Suprapubic skin (tissue), 4 donors: ENCODE measurements around the gene IKZF2. TPM values are rescaled to one million over a fixed set of nuclear protein-coding genes. Genes with fewer than 3 reads are reported as not detected.

Experiments used
- DNase-seq, 2 donors: peaks; one replicate each; pipeline ENCODE4 v3.0.0-alpha.2; 2019; ENCODE audit warnings: low spot score in 2 of 2
- H3K27ac ChIP-seq: fragments of 200-600 bp; sonication (generic); one replicate; pipeline ENCODE4 v1.5.1; 2019
- H3K27me3 ChIP-seq: fragments of 200-600 bp; sonication (generic); one replicate; pipeline ENCODE4 v1.5.1; 2019
- H3K36me3 ChIP-seq: fragments of 200-600 bp; sonication (generic); one replicate; pipeline ENCODE4 v1.5.1; 2019
- H3K4me1 ChIP-seq: fragments of 200-600 bp; sonication (generic); one replicate; pipeline ENCODE4 v1.5.1; 2019
- H3K4me3 ChIP-seq: fragments of 200-600 bp; sonication (generic); one replicate; pipeline ENCODE4 v1.5.1; 2019; ENCODE audit warnings: mild to moderate bottlenecking
- H3K9me3 ChIP-seq: fragments of 200-600 bp; sonication (generic); one replicate; pipeline ENCODE4 v1.5.1; 2019
- EP300 ChIP-seq: sonication (generic); formaldehyde crosslinking; IDR thresholded peaks from one replicate; pipeline ENCODE4 v1.6.1; 2017; ENCODE audit warnings: antibody characterized with exemption
- POLR2A ChIP-seq, 2 donors: fragments of 450-650 bp; IDR thresholded peaks; one replicate each; pipeline ENCODE4 v1.6.1; 2017; ENCODE audit warnings: antibody characterized with exemption in 2 of 2, mild to moderate bottlenecking in 2 of 2, moderate library complexity in 2 of 2
- POLR2AphosphoS5 ChIP-seq, 3 donors: sonication (generic); formaldehyde crosslinking; IDR thresholded peaks; one replicate each; pipeline ENCODE4 v1.6.1; 2017; ENCODE audit warnings: antibody characterized with exemption in 3 of 3
- WGBS: methylation state at CpG from one replicate; pipeline ENCODE4 v1.1.5; 2018; 5-methylcytosine and 5-hydroxymethylcytosine counted together
- total RNA-seq, 4 donors: library from RNA; depleted of rRNA; stranded (reverse); fragments of >200 nt; gene quantifications; one replicate each; pipeline ENCODE4 v1.1.0, GENCODE V29; 2016
- TF ChIP-seq, protein P1 (sequence below), 2 donors: fragments of 200-600 bp in 1 of 2; fragments of 450-650 bp in 1 of 2; sonication (generic) in 1 of 2; IDR thresholded peaks; one replicate each; pipeline ENCODE4 v1.5.1; 2016 to 2019; ENCODE audit warnings: antibody characterized with exemption in 2 of 2, mild to moderate bottlenecking in 1 of 2, moderate library complexity in 1 of 2

IKZF2 gene
- total RNA-seq, 4 donors from 2014 or later: 38.3 to 95.3 (median 66.5) TPM

DNA sequence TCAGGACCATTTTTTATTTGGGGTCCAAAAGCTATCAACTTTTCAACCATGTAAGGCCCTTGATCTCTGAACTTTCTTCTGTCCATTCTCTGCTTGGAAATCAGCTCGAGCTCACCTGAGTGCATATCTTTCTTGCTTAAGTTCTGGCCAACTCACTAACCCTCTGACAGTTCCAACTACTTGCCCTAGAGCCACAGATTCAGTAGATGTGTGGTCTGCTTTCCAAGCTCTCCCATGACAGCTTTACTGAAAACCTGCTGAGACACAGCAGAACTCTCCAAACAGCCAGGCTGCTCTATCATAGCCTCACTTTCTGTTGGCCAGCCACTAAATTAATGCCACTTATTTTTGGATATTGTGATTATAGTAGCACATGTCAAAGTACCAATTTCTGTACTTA lies 21.2 kb upstream of the IKZF2 start:
- H3K27me3 ChIP-seq: no peaks in the 10 kb centered on the region
- H3K27ac ChIP-seq: no peak overlapping the region
- no peak for TF ChIP-seq EP300
- no peak for TF ChIP-seq POLR2A (IDR thresholded peaks at IDR 0.05)
- TF ChIP-seq POLR2AphosphoS5 (IDR thresholded peaks at IDR 0.05): no peak
- TF ChIP-seq, protein P1, sequence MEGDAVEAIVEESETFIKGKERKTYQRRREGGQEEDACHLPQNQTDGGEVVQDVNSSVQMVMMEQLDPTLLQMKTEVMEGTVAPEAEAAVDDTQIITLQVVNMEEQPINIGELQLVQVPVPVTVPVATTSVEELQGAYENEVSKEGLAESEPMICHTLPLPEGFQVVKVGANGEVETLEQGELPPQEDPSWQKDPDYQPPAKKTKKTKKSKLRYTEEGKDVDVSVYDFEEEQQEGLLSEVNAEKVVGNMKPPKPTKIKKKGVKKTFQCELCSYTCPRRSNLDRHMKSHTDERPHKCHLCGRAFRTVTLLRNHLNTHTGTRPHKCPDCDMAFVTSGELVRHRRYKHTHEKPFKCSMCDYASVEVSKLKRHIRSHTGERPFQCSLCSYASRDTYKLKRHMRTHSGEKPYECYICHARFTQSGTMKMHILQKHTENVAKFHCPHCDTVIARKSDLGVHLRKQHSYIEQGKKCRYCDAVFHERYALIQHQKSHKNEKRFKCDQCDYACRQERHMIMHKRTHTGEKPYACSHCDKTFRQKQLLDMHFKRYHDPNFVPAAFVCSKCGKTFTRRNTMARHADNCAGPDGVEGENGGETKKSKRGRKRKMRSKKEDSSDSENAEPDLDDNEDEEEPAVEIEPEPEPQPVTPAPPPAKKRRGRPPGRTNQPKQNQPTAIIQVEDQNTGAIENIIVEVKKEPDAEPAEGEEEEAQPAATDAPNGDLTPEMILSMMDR (IDR thresholded peaks at IDR 0.05): no peak
- WGBS: 45% methylated on average over 1 of the region's 1 CpG
- H3K9me3 ChIP-seq: no peaks in the 10 kb centered on the region
- no peak overlapping the region for H3K4me3 ChIP-seq
- H3K4me1 ChIP-seq: no peaks in the 10 kb centered on the region
- no peaks in the 10 kb centered on the region for H3K36me3 ChIP-seq
- no peak for DNase-seq

DNA sequence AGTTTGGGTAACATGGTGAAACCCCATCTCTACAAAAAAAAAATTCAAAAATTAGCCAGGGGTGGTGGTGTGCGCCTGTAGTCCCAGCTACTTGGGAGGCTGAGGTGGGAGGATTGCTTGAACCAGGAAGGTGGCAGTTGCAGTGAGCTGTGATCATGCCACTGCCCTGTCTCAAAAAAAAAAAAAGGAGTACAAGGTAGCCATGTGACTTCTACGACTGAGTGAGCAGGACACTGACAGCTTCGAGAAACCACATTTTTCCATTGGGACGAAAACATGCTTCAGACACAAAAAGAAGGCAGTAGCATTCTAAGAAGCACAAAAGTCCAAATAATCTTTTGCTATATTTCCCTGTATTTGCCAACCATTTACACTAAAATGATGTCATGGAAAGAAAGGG lies 19.7 kb upstream of the IKZF2 start:
- no peak for DNase-seq
- Histone ChIP-seq H3K36me3 (no peaks in the 10 kb centered on the region), H3K27me3 (no peaks in the 10 kb centered on the region), H3K27ac (no peak overlapping the region), H3K4me1 (no peaks in the 10 kb centered on the region), H3K9me3 (no peaks in the 10 kb centered on the region), H3K4me3 (no peak overlapping the region)
- no peak for TF ChIP-seq EP300
- TF ChIP-seq POLR2A (IDR thresholded peaks at IDR 0.05): no peak
- TF ChIP-seq, protein P1 (IDR thresholded peaks at IDR 0.05): no peak
- no peak for TF ChIP-seq POLR2AphosphoS5 (IDR thresholded peaks at IDR 0.05)
- WGBS: 87% methylated on average over 4 of the region's 4 CpGs

DNA sequence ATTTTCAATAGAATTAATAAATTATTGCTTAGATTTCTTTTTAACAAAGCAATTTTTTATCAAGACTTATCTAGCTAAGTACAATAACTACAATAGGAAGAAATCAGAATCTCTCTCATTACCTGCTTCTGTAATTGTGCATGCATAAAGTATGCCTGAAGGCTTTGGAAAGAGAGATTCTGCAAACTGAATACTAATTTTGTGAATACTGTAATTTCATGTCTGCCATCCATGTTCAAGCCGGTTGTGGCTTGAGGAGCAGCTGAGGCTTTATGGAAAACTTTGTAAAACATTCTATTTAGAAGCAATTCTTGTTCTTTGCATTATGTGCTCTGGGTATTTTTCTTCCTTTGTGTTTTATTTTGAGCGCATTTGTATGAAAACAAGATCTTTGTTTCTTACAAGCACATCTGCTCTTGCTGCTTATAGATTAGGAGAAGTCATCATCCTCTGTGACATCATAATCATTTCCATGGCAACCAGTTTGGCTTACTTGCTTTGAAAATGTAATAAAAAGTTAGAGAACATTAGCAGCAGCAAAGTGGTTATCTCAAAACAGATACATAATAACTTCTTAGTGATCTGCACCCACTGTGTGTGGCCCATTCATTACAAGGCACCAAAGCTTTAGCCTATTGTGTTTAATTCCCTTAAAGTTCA lies 16.0 kb upstream of the IKZF2 start:
- Histone ChIP-seq H3K9me3 (no peaks in the 10 kb centered on the region), H3K4me3 (no peak overlapping the region), H3K36me3 (no peaks in the 10 kb centered on the region), H3K4me1 (no peaks in the 10 kb centered on the region), H3K27ac (no peak overlapping the region), H3K27me3 (no peaks in the 10 kb centered on the region)
- no peak for TF ChIP-seq POLR2AphosphoS5 (IDR thresholded peaks at IDR 0.05)
- TF ChIP-seq, protein P1 (IDR thresholded peaks at IDR 0.05): no peak
- TF ChIP-seq POLR2A (IDR thresholded peaks at IDR 0.05): no peak
- no peak for TF ChIP-seq EP300
- WGBS: 81% methylated on average over 2 of the region's 2 CpGs
- no peak for DNase-seq

DNA sequence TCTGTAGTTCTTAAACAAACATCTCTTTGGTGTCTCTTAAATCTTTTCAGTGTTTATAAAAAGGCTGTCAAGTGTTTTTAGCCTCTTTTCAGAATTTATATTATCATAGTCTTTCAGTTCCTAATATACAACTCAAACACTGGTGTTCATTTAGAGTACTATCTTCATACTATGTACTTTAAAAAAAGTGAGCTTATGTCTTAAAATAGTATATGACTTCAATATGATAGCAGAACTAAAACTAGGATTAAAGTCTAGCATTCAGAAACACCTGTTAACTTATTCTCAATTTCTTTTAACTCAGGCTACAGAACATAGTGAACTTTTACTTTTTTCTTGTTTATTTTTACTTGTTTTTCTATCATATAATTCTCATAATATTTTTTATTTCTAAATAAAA lies 14.7 kb upstream of the IKZF2 start:
- TF ChIP-seq, protein P1 (IDR thresholded peaks at IDR 0.05): no peak
- no peak for TF ChIP-seq POLR2A (IDR thresholded peaks at IDR 0.05)
- H3K4me3 ChIP-seq: no peak overlapping the region

DNA sequence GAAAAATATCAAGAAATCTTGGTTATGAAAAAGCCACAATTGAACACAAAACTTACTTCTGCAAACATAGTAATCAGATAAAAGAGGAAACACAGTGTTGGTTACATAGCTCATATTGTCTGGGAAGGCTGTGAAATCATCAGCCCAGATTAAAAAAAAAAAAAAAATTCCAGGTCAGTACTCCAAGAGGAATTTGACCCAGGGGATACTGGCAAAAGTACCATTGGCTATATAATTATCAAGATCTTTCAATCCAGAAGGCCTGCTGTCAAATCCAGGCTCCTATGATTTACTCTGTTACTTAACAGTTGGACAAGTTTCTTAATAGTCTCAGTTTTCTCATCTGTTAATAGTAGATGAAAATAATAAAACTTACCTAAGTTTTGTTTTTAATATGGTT lies 12.9 kb upstream of the IKZF2 start:
- no peaks in the 10 kb centered on the region for H3K9me3 ChIP-seq
- H3K4me1 ChIP-seq: no peaks in the 10 kb centered on the region
- H3K36me3 ChIP-seq: no peaks in the 10 kb centered on the region
- no peaks in the 10 kb centered on the region for H3K27me3 ChIP-seq
- no peak for DNase-seq
- H3K27ac ChIP-seq: no peak overlapping the region
- TF ChIP-seq POLR2A (IDR thresholded peaks at IDR 0.05) (no peak), EP300 (no peak), POLR2AphosphoS5 (IDR thresholded peaks at IDR 0.05) (no peak)
- TF ChIP-seq, protein P1 (IDR thresholded peaks at IDR 0.05): no peak
- no peak overlapping the region for H3K4me3 ChIP-seq

More for the DNA sequence above, 14.7 kb upstream of the IKZF2 start:
- Histone ChIP-seq H3K9me3 (no peaks in the 10 kb centered on the region), H3K36me3 (no peaks in the 10 kb centered on the region), H3K27me3 (no peaks in the 10 kb centered on the region), H3K27ac (no peak overlapping the region), H3K4me1 (no peaks in the 10 kb centered on the region)
- DNase-seq: no peak
